HL-60 (cell line): Measurements from ENCODE around the gene GAMT.

Experiments
- CTCF ChIP-seq: IDR thresholded peaks from one replicate; pipeline ENCODE4 v1.5.1; 2011; ENCODE audit warnings: low read length, control low read depth, inconsistent platforms; ENCODE audit not compliant: insufficient read depth
- POLR2AphosphoS5 ChIP-seq: IDR thresholded peaks from 2 replicates; pipeline ENCODE4 v1.6.1; 2012; ENCODE audit warnings: low read depth

GRCh38 chr19:1355568-1356507, 45.5 kb downstream of the GAMT start:
- TF ChIP-seq CTCF (no peak), POLR2AphosphoS5 (no peak)
